Right kidney (tissue), 9 donors: Measurements from ENCODE around the gene KCNV2.
"Not testable (repeated sequence)": the region's sequence is repeated elsewhere in the genome, so short reads cannot be mapped to it uniquely, and the experiment has no call there.

ENCODE experiments used
- DNase-seq: peaks from one replicate; pipeline ENCODE4 v3.0.0-alpha.2; 2016
- long read RNA-seq, 8 donors: transcript quantifications; one replicate each; lab custom pipeline, GENCODE V29; 2026

Gene KCNV2
- long read RNA-seq, donor 1: 0 reads
- long read RNA-seq, donor 2: 0 reads
- long read RNA-seq, donor 3: 0 reads
- long read RNA-seq, donor 4: 0 reads
- long read RNA-seq, donor 5: 0 reads
- long read RNA-seq, donor 6: 0 reads
- long read RNA-seq, donor 7, partial matches to known transcripts: 39 of 39 reads
- long read RNA-seq, donor 7, other reads (novel, unspliced or antisense): 0 of 39 reads
- long read RNA-seq, donor 8, partial matches to known transcripts: 19 of 24 reads
- long read RNA-seq, donor 8, other reads (novel, unspliced or antisense): 5 of 24 reads

GRCh38 chr9:2717385-2717784 is at the start of gene KCNV2:
Gene KCNV2, plus strand, starts transcription at chr9:2717510. Its CDS starts 230 bp downstream, at chr9:2717740.
- DNase-seq: no peak

- DNase-seq: no peak
These were observed 44.1 kb upstream of the KCNV2 start for GRCh38 chr9:2673161-2673560.

- DNase-seq: no peak
These were observed 43.0 kb upstream of the KCNV2 start for GRCh38 chr9:2674141-2674824.

- DNase-seq: no peak
These were observed 41.5 kb upstream of the KCNV2 start for GRCh38 chr9:2675834-2676233.

- DNase-seq: no peak
These were observed 40.8 kb upstream of the KCNV2 start for GRCh38 chr9:2676466-2676865.

- DNase-seq: no peak
These were observed 39.1 kb upstream of the KCNV2 start for GRCh38 chr9:2677915-2678889.

- no peak for DNase-seq
These were observed 38.3 kb upstream of the KCNV2 start for GRCh38 chr9:2679011-2679410.

- DNase-seq: no peak
These were observed 35.3 kb upstream of the KCNV2 start for GRCh38 chr9:2681981-2682380.

GRCh38 chr9:2686911-2687310 is 30.4 kb upstream of the KCNV2 start:
- DNase-seq: no peak

GRCh38 chr9:2688636-2689035 is 28.7 kb upstream of the KCNV2 start:
- DNase-seq: no peak

- DNase-seq: no peak
These were observed 26.1 kb upstream of the KCNV2 start for GRCh38 chr9:2691212-2691611.

- DNase-seq: no peak
These were observed 25.7 kb upstream of the KCNV2 start for GRCh38 chr9:2691626-2692025.

- no peak for DNase-seq
These were observed 24.3 kb upstream of the KCNV2 start for GRCh38 chr9:2693056-2693455.

- no peak for DNase-seq
These were observed 19.8 kb upstream of the KCNV2 start for GRCh38 chr9:2697492-2697891.

- DNase-seq: no peak
These were observed 16.9 kb upstream of the KCNV2 start for GRCh38 chr9:2700398-2700797.

GRCh38 chr9:2700909-2701550 is 16.3 kb upstream of the KCNV2 start:
- DNase-seq: no peak

- DNase-seq: no peak
These were observed 12.8 kb upstream of the KCNV2 start for GRCh38 chr9:2704504-2704903.

- not testable (repeated sequence) for DNase-seq
These were observed 10.1 kb upstream of the KCNV2 start for GRCh38 chr9:2707256-2707655.

- DNase-seq: no peak
These were observed 7.6 kb upstream of the KCNV2 start for GRCh38 chr9:2709645-2710101.

GRCh38 chr9:2711716-2712115 is 5.6 kb upstream of the KCNV2 start:
- no peak for DNase-seq

GRCh38 chr9:2718001-2718697 is 839 bp downstream of the KCNV2 start:
- no peak for DNase-seq

GRCh38 chr9:2718698-2719033 is 1.4 kb downstream of the KCNV2 start:
- no peak for DNase-seq
